ENCODE results near the gene RBM3.
"Not testable (repeated sequence)": the region's sequence is repeated elsewhere in the genome, so short reads cannot be mapped to it uniquely, and the experiment has no call there.

The RBM3 gene

GRCh38 chrX:48574270-48575266 is at the start of gene RBM3:
Gene RBM3, plus strand, starts transcription at chrX:48574484. Its CDS starts 697 bp downstream, at chrX:48575181.
- DNase-seq (ENCODE audit: low spot score), result peak; percentile 94

GRCh38 chrX:48525853-48526252 is 48.4 kb upstream of the RBM3 start:
- not testable (repeated sequence) for DNase-seq (ENCODE audit: low spot score)

DNA sequence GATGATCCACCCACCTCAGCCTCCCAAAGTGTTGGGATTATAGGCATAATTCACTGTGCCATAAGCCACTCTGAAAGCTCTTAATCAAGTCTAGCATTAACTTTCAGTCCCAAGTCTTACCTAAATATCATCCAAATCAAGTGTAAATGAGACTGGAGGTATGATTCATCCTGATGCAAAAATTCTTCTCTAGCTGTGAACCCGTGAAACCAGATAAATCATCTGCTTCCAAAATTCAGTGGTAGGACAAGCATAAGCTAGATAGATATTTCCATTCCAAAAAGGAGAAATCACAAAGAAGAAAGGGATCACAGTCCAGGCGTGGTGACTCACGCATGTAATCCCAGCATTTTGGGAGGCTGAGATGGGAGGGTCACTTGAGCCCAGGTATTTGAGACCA is 43.5 kb upstream of the RBM3 start:
- no peak for DNase-seq (ENCODE audit: low spot score)

DNA sequence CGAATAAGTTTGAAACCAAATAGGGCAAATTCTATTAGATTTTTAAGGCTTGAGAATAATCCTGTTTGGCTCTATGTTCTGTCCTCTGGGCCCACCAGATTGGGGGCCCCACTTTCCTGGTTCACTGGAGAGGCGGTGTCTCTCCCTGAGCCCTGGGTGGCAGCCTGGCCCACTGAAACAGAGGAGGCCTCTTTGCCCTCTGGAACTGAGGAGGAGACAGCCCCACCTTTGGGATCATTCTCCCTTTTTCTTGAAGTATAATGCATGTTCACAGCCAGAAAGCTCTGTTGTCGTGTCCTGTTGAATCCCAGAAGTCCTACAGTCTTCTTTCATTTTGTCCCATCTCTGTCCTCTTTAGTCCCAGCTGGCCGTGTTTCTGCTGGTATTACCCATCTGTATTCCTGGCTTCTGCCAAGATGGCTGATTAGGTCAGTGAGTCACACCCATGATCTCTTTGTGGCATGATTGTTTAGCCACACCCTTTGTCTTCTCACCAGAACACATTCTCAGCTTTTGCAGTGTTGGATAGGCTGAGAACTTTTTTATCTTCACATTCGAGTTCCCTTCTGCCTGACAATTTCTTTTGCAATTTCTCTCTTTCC is 42.8 kb upstream of the RBM3 start:
- DNase-seq (ENCODE audit: low spot score), result no peak

- DNase-seq (ENCODE audit: low spot score), result no peak
These were observed 42.1 kb upstream of the RBM3 start for GRCh38 chrX:48532161-48532560.

DNA sequence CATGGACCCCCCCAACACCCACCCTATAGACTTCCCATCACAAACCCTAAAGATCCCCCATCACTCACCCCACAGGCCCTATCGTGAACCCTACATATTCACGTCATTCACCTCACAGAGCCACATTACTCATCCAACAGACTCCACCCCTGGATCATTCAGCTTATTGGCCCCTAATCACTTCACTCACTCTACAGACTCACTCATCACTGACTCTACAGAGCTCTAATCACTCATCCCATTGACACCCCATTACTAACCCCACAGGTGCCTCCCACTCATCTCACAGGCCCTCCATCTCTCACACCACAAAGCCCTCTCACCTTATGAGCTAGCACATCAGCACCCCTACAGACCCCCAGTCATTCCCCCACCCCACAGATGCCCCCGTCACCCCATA is 41.1 kb upstream of the RBM3 start:
- DNase-seq (ENCODE audit: low spot score), result no peak

DNA sequence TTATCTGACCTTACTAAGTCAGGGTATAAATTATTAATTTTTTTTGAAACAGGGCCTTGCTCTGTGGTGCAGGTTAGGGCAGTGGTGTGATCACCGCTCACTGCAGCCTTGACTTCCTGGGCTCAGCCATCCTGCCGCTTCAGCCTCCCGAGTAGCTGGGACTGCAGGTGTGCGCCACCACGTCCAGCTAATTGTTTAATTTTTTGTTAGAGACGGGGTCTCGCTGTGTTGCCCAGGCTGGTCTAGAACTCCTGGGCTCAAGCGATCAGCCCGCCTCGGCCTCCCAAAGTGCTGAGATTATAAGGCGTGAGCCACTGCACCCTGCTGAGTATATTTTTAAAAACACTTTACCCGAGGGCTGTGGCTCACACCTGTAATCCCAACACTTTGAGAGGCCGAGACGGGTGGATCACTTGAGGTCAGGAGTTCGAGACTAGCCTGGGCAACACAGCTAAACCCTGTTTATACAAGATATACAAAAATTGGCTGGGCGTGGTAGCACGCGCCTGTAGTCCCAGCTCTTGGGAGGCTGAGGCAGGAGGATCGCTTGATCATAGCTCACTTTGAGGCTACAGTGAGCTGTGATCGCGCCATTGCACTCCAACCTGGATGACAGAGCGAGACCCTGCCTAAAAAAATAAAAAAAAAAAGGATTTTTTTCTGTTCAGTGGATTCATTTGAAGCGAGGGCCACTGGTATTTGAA is 35.5 kb upstream of the RBM3 start:
- no peak for DNase-seq (ENCODE audit: low spot score)

GRCh38 chrX:48539345-48540027 is 34.8 kb upstream of the RBM3 start, which contains the start of gene TBC1D25:
Gene TBC1D25, plus strand, starts transcription at chrX:48539714. Its CDS starts 84 bp downstream, at chrX:48539798.
- DNase-seq (ENCODE audit: low spot score), result peak; percentile 97

GRCh38 chrX:48540028-48540375 is 34.3 kb upstream of the RBM3 start:
- no peak for DNase-seq (ENCODE audit: low spot score)

GRCh38 chrX:48540480-48540879 is 33.8 kb upstream of the RBM3 start:
- no peak for DNase-seq (ENCODE audit: low spot score)

DNA sequence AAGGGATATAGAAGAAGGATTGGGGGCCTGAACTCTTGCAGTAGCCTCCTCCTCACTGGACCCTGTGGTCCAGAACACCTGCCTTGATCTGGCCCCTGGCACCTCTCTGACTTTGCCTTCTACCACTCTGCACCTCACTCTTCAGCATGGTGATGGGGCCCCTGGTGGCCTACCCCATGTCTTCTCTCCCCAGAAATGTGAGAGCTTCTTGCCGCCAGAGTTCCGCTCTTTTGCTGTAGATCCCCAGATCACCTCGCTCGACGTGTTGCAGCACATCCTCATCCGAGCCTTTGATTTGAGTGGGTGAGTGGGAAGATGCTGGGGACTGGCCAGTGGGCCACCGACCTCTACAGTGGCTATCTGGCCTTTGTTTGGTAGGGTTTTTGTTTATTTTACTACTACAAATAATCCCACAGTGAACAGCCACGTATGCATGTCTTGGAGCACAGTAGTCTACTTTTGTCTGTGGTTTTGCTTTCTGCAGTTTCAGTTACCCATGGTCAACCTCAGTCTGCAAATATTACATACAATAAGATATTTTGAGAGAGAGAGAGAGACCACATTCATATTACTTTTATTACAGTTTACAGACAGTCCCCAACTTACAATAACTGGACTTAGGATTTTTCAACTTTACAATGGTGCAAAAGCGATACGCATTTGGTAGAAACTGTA is 33.0 kb upstream of the RBM3 start:
- DNase-seq (ENCODE audit: low spot score), result no peak

DNA sequence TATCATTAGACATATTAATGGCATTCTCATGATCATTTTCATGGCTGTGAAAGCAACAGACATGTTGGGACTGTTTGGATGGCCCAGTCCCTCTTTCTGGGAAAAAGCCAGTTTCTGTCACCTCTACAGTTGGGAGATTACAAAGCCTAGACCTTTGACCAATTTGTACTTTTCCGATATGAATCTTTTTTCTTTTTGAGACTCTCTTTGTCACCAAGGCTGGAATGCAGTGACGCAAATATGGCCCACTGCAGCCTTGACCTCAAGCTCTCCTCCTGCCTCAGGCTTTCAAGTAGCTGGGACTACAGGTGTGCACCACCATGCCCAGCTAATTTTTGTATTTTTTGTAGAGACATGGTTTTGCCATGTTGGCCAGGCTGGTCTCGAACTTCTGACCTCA is 25.4 kb upstream of the RBM3 start:
- no peak for DNase-seq (ENCODE audit: low spot score)

DNA sequence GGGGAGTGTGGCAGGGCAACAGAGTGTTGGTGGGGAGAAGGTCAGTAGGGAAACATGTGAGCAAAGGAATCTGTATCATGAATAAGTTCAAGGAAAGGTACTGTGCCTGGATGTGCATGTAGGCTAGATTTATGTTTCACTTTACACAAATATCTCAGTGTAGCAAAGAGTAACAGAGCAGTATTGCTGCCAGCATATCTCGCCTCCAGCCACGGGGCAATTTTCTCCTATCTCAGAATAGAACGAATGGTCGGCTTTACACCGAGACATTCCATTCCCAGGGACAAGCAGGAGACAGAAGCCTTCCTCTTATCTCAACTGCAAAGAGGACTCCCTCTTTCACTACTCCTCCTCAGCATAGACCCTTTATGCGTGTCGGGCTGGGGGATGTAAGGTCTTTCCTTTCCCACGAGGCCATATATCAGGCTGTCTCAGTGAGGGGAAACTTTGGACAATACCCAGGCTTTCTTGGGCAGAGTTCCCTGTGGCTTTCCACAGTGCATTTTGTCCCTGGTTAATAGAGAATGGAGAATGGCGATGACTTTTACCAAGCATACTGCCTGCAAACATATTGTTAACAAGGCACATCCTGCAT is 18.5 kb upstream of the RBM3 start:
- not testable (repeated sequence) for DNase-seq (ENCODE audit: low spot score)

GRCh38 chrX:48558271-48558670 is 16.0 kb upstream of the RBM3 start:
- no peak for DNase-seq (ENCODE audit: low spot score)

GRCh38 chrX:48559636-48560035 is 14.6 kb upstream of the RBM3 start:
- DNase-seq (ENCODE audit: low spot score), result no peak

- no peak for DNase-seq (ENCODE audit: low spot score)
These were observed 14.2 kb upstream of the RBM3 start for GRCh38 chrX:48560056-48560455.

GRCh38 chrX:48560681-48561080 is 13.6 kb upstream of the RBM3 start:
- DNase-seq (ENCODE audit: low spot score), result no peak

- DNase-seq (ENCODE audit: low spot score), result no peak
These were observed 4.3 kb upstream of the RBM3 start for GRCh38 chrX:48569958-48570357.

DNA sequence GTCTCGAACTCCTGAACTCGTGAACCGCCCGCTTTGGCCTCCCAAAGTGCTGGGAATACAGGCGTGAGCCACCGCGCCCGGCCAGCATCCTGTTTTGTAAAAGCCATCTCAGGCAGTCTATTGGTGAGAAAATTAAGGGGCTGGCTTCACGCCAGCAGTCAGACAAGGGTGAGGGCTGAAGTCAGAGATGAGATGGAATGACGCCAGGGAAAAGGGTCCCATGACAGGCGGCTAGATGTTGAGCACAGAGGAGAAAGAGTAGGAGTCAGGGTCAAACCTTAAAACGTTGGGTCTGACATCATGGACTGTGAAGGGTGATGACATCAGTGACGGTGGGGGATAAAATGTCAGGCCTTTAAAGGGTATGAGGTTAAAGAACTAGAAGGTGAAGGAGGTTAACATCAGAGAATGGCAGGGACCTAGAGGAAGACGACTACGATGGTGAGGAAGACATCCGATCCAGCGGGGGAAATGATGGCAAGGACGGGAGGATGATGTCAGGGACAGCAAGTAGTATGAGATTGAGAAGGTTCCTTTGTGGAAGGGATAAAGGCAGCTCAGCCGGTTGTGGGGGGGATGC is 504 bp upstream of the RBM3 start:
- DNase-seq (ENCODE audit: low spot score), result no peak

- DNase-seq (ENCODE audit: low spot score), result no peak
These were observed 1.4 kb downstream of the RBM3 start for GRCh38 chrX:48575642-48576041.

DNA sequence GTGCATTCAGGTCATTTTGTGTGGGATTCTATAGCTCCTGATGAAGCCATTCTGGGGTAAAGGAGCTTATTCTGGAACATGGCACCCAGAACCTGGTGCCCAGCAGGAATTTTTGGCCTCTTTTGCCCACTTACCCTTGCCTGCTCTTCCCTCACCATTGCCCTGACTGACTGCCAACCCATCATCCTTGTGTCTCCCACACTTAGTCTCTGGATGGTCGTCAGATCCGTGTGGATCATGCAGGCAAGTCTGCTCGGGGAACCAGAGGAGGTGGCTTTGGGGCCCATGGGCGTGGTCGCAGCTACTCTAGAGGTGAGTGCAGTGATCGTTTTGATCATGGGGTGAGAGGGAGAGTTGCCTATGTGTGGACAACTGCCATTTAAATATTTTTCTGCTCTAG is 1.8 kb downstream of the RBM3 start:
- no peak for DNase-seq (ENCODE audit: low spot score)

Data from NAMALWA (cell line).